22Rv1 (cell line): Measurements from ENCODE around the gene RPLP2.

Experiments used
- ZFX ChIP-seq: fragments of 450-650 bp; IDR thresholded peaks from 2 replicates; pipeline ENCODE4 v1.6.1; 2017; ENCODE audit warnings: antibody characterized with exemption, borderline replicate concordance
- TF ChIP-seq, protein P1 (sequence below): fragments of 450-650 bp; IDR thresholded peaks from 2 replicates; pipeline ENCODE4 v1.5.1; 2017; ENCODE audit warnings: mild to moderate bottlenecking

- TF ChIP-seq, protein P1, sequence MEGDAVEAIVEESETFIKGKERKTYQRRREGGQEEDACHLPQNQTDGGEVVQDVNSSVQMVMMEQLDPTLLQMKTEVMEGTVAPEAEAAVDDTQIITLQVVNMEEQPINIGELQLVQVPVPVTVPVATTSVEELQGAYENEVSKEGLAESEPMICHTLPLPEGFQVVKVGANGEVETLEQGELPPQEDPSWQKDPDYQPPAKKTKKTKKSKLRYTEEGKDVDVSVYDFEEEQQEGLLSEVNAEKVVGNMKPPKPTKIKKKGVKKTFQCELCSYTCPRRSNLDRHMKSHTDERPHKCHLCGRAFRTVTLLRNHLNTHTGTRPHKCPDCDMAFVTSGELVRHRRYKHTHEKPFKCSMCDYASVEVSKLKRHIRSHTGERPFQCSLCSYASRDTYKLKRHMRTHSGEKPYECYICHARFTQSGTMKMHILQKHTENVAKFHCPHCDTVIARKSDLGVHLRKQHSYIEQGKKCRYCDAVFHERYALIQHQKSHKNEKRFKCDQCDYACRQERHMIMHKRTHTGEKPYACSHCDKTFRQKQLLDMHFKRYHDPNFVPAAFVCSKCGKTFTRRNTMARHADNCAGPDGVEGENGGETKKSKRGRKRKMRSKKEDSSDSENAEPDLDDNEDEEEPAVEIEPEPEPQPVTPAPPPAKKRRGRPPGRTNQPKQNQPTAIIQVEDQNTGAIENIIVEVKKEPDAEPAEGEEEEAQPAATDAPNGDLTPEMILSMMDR: no peak
- no peak for TF ChIP-seq ZFX
These were observed 13.0 kb upstream of the RPLP2 start for GRCh38 chr11:796565-797295.
